ENCODE results near the gene PRR23B. TPM values are rescaled to one million over a fixed set of nuclear protein-coding genes. Genes with fewer than 3 reads are reported as not detected.

The PRR23B gene
- total RNA-seq, 1 experiment from 2014 or later, result not detected

DNA sequence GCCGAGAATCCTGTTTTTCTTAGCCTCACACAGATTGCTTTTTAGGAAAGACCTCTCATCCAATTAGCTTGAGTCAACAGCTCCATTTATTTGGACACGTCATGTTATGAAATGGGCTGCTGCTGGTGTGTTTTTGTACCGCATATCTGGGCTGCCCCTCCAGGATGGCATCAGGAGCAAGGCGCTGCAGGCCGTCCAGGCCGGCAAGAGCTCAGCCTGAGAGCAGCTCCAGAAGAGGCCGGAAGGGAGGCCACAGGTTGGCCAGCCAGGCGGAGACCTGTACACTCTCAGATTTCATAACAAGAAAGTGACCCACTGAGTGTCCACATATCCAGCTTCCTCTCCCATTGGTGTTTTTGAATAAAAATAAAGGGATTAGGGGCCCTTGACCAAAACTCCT, 45.4 kb downstream of the PRR23B start:
- no peak overlapping the region for H3K4me3 ChIP-seq (ENCODE audit: low read depth, low read length)
- H3K9me3 Mint-ChIP-seq (ENCODE audit: unreplicated experiment), result no peaks in the 10 kb centered on the region
- no peaks in the 10 kb centered on the region for H3K27me3 ChIP-seq (replicated peaks; ENCODE audit: control insufficient read depth, insufficient read depth, low read length)
- no peaks in the 10 kb centered on the region for H3K36me3 ChIP-seq (ENCODE audit: control insufficient read depth, insufficient read depth, low read length)
- H3K27me3 Mint-ChIP-seq (ENCODE audit: insufficient read depth, unreplicated experiment), result peaks cover 2% of the 10 kb centered on the region
- H3K4me1 Mint-ChIP-seq (ENCODE audit: low read depth, unreplicated experiment), result no peaks in the 10 kb centered on the region
- ChIA-PET POLR2A (no interaction called here), CTCF (interaction anchor here (0.6 kb wide), 1 partner anchor 23 kb away, joined by 3 read pairs; no protein-coding TSS in a partner anchor)
- DNase-seq, result no peak
- no peak overlapping the region for H3K4me3 Mint-ChIP-seq (ENCODE audit: unreplicated experiment)
- BruUV-seq (replicated peaks), result no TSS peak
- intact Hi-C loops (cut with micrococcal nuclease; ENCODE audit: unreplicated experiment), result no loop called here
- no peaks in the 10 kb centered on the region for H3K9me3 ChIP-seq
- H3K27ac Mint-ChIP-seq (ENCODE audit: unreplicated experiment), result no peak overlapping the region
- H3K4me1 ChIP-seq, result no peaks in the 10 kb centered on the region
- H3K36me3 Mint-ChIP-seq (ENCODE audit: insufficient read depth, unreplicated experiment), result no peaks in the 10 kb centered on the region
- TF ChIP-seq, protein P1, sequence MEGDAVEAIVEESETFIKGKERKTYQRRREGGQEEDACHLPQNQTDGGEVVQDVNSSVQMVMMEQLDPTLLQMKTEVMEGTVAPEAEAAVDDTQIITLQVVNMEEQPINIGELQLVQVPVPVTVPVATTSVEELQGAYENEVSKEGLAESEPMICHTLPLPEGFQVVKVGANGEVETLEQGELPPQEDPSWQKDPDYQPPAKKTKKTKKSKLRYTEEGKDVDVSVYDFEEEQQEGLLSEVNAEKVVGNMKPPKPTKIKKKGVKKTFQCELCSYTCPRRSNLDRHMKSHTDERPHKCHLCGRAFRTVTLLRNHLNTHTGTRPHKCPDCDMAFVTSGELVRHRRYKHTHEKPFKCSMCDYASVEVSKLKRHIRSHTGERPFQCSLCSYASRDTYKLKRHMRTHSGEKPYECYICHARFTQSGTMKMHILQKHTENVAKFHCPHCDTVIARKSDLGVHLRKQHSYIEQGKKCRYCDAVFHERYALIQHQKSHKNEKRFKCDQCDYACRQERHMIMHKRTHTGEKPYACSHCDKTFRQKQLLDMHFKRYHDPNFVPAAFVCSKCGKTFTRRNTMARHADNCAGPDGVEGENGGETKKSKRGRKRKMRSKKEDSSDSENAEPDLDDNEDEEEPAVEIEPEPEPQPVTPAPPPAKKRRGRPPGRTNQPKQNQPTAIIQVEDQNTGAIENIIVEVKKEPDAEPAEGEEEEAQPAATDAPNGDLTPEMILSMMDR (IDR thresholded peaks at IDR 0.05; ENCODE audit: insufficient read depth in 1 of 2, low read depth in 1 of 2, low read length in 1 of 2, severe bottlenecking in 1 of 2, unreplicated experiment in 1 of 2), result no peak

DNA sequence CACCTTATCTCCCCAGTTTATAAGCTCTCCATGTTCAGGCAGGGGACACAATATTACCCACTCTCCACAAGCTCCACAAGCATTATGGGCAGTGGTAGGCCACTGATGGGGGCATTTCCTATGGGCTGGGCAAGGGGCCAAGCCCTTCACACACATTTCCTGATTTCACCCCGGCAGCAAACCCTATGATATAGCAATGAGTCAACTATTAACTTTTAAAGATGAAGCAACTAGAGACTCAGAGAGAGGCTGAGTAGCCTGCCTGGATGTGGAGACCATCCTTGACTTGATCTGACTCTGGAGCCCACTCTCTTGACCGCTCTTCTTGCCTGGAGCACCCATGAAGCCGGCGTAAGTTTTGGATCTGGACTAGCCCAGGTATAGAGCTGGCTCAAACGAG, 46.3 kb downstream of the PRR23B start:
- Mint-ChIP-seq H3K36me3 (ENCODE audit: insufficient read depth, unreplicated experiment) (no peaks in the 10 kb centered on the region), H3K4me3 (ENCODE audit: unreplicated experiment) (no peak overlapping the region), H3K9me3 (ENCODE audit: unreplicated experiment) (no peaks in the 10 kb centered on the region), H3K27ac (ENCODE audit: unreplicated experiment) (no peak overlapping the region), H3K27me3 (ENCODE audit: insufficient read depth, unreplicated experiment) (peaks cover 2% of the 10 kb centered on the region), H3K4me1 (ENCODE audit: low read depth, unreplicated experiment) (no peaks in the 10 kb centered on the region)
- no peak for DNase-seq
- no peaks in the 10 kb centered on the region for H3K27me3 ChIP-seq (replicated peaks; ENCODE audit: control insufficient read depth, insufficient read depth, low read length)
- CTCF ChIA-PET, result interaction anchor here (0.6 kb wide), 1 partner anchor 53 kb away, joined by 3 read pairs; no protein-coding TSS in a partner anchor
- TF ChIP-seq, protein P1 (IDR thresholded peaks at IDR 0.05; ENCODE audit: insufficient read depth in 1 of 2, low read depth in 1 of 2, low read length in 1 of 2, severe bottlenecking in 1 of 2, unreplicated experiment in 1 of 2), result no peak
- no peaks in the 10 kb centered on the region for H3K4me1 ChIP-seq
- intact Hi-C loops (cut with micrococcal nuclease; ENCODE audit: unreplicated experiment), result no loop called here
- H3K9me3 ChIP-seq, result no peaks in the 10 kb centered on the region
- POLR2A ChIA-PET, result no interaction called here
- no TSS peak for BruUV-seq (replicated peaks)
- H3K4me3 ChIP-seq (ENCODE audit: low read depth, low read length), result no peak overlapping the region
- no peaks in the 10 kb centered on the region for H3K36me3 ChIP-seq (ENCODE audit: control insufficient read depth, insufficient read depth, low read length)

DNA sequence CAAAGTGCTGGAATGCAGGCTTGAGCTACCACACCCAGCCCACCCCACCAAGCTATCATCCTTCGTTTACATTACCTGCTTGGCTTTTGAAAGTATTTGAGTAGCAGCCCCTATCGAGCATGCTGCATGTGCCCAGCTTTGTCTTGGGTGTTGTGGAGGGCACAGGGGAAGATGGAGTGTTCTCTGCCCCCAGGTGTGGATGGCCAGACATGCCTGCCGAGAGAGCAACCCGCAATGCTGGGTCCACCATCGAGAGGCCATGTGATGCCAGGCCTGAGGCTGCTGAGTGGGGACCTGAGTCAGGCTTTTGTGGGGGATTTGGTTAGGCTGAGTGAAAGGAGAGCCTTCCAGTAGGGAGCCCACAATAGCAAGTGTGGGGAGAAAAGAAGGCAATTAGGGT, 47.8 kb downstream of the PRR23B start:
- H3K9me3 Mint-ChIP-seq (ENCODE audit: unreplicated experiment), result no peaks in the 10 kb centered on the region
- TF ChIP-seq, protein P1 (IDR thresholded peaks at IDR 0.05; ENCODE audit: insufficient read depth in 1 of 2, low read depth in 1 of 2, low read length in 1 of 2, severe bottlenecking in 1 of 2, unreplicated experiment in 1 of 2), result no peak
- H3K27ac Mint-ChIP-seq (ENCODE audit: unreplicated experiment), result no peak overlapping the region
- no peaks in the 10 kb centered on the region for H3K36me3 Mint-ChIP-seq (ENCODE audit: insufficient read depth, unreplicated experiment)
- no peaks in the 10 kb centered on the region for H3K4me1 Mint-ChIP-seq (ENCODE audit: low read depth, unreplicated experiment)
- Histone ChIP-seq H3K4me3 (ENCODE audit: low read depth, low read length) (no peak overlapping the region), H3K4me1 (no peaks in the 10 kb centered on the region), H3K36me3 (ENCODE audit: control insufficient read depth, insufficient read depth, low read length) (no peaks in the 10 kb centered on the region), H3K9me3 (no peaks in the 10 kb centered on the region), H3K27me3 (replicated peaks; ENCODE audit: control insufficient read depth, insufficient read depth, low read length) (no peaks in the 10 kb centered on the region)
- no TSS peak for BruUV-seq (replicated peaks)
- ChIA-PET POLR2A (no interaction called here), CTCF (no interaction called here)
- H3K4me3 Mint-ChIP-seq (ENCODE audit: unreplicated experiment), result no peak overlapping the region
- peaks cover 4% of the 10 kb centered on the region for H3K27me3 Mint-ChIP-seq (ENCODE audit: insufficient read depth, unreplicated experiment)
- DNase-seq, result no peak
- intact Hi-C loops (cut with micrococcal nuclease; ENCODE audit: unreplicated experiment), result no loop called here
